GM18505 (cell line): Measurements from ENCODE around the gene MRRF.
"Not testable (repeated sequence)": the region's sequence is repeated elsewhere in the genome, so short reads cannot be mapped to it uniquely, and the experiment has no call there.

Experiments used
- ATAC-seq: cut with Tn5 transposase; IDR thresholded peaks from one replicate; pipeline ENCODE4 v1.9.1; 2021; ENCODE audit not compliant: unreplicated experiment
- POLR2A ChIP-seq: IDR thresholded peaks from 4 replicates; pipeline ENCODE4 v1.6.1; 2011; ENCODE audit warnings: borderline replicate concordance; ENCODE audit not compliant: insufficient read depth, insufficient read length; ENCODE audit errors: extremely low read depth

Gene MRRF

DNA sequence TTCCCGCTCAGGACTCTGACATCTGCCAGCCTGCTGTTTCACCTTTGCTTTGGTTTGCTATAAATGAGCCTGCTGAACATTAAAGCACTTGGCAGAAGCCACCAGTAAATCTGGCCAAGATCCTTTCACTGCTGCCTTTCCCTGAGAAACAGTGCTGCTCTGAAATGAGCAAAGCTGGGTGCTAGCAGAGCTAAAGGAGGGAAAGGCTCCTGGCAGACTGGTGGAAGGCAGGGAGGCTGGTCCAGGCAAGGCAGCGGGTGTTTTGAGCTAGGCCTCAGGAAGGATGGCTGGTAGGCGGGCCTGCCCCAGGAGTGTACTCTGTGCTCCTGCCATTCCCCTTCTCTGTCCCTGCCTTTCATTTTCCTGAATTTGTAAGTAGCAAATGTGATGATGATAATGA is 53.6 kb downstream of the MRRF start:
- TF ChIP-seq POLR2A, result no peak
- ATAC-seq, result no peak

DNA sequence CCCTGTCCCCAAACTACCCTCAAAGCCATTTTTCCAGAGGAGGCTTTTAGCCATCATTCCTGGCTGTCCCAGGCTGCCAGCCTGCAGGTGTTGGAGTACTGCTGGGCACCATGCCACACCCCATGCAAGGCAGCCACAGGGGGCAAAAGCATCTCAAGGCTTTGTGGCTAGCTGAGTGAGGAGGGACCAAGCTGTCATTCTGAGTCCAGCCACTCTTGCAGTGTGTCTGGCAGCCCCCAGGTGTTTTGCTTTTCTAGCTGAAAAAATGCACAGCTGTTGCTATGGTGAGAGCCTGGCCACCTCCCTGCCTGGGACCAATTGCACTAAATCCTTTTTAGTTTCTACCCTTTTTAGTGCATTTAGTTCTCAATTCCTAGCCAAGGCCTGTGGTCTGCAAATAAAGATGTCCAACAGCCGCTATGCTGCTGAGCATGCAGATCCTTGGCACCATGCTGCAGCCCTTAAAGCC is 55.8 kb downstream of the MRRF start:
- ATAC-seq, result no peak
- no peak for TF ChIP-seq POLR2A

GRCh38 chr9:122322553-122322952 is 57.9 kb downstream of the MRRF start:
- TF ChIP-seq POLR2A, result no peak
- ATAC-seq, result no peak

GRCh38 chr9:122324665-122325064 is 60.0 kb downstream of the MRRF start:
- not testable (repeated sequence) for ATAC-seq

- ATAC-seq, result no peak
- TF ChIP-seq POLR2A, result no peak
Observed at GRCh38 chr9:122325124-122325523, 60.4 kb downstream of the MRRF start.

GRCh38 chr9:122327175-122327574 is 62.5 kb downstream of the MRRF start:
- no peak for ATAC-seq
- TF ChIP-seq POLR2A, result no peak

- TF ChIP-seq POLR2A, result no peak
- ATAC-seq, result no peak
Observed at GRCh38 chr9:122329597-122329996, 64.9 kb downstream of the MRRF start.

DNA sequence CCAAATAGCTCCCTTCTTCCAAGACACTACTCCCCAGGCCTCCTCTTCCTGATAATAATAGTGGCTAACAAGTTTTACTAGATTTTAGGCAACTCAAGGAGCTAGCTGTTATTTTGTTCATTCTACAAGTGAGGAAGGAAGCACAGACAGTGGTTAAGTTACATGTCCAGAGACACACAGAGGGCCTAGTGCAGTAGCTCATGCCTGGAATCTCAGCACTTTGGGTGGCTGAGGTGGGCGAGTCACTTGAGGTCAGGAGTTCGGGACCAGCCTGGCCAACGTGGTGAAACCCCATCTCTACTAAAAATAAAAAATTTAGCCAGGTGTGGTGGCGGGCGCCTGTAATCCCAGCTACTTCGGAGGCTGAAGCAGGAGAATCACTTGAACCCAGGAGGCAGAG is 65.8 kb downstream of the MRRF start:
- ATAC-seq, result not testable (repeated sequence)

DNA sequence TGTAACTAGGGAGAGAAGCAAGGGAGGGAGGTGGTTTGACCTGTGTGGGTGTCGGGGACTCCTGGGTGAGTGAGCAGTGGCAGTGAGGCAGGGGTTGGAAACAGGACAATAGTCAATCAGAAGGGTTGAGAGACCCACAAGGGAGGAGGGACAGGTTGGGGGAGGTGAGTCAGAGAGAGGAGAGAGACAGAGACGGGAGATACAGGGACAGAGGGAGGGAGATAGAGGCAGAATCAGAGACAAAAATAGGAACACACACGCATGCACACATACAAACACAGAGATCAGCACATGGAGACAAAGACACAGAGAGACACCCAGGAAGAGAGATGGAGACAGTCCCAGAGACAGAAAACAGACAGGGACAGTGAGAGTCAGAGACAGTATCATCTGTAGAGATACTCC is 66.8 kb downstream of the MRRF start:
- ATAC-seq, result no peak
- no peak for TF ChIP-seq POLR2A

GRCh38 chr9:122332083-122332482 is 67.4 kb downstream of the MRRF start:
- no peak for TF ChIP-seq POLR2A
- no peak for ATAC-seq

GRCh38 chr9:122332644-122333043 is 68.0 kb downstream of the MRRF start:
- ATAC-seq, result no peak
- no peak for TF ChIP-seq POLR2A

GRCh38 chr9:122333169-122333808 is 68.6 kb downstream of the MRRF start:
- no peak for ATAC-seq

GRCh38 chr9:122334916-122335315 is 70.2 kb downstream of the MRRF start:
- ATAC-seq, result no peak
- TF ChIP-seq POLR2A, result no peak

More at GRCh38 chr9:122333169-122333808, 68.6 kb downstream of the MRRF start:
- TF ChIP-seq POLR2A, result no peak

DNA sequence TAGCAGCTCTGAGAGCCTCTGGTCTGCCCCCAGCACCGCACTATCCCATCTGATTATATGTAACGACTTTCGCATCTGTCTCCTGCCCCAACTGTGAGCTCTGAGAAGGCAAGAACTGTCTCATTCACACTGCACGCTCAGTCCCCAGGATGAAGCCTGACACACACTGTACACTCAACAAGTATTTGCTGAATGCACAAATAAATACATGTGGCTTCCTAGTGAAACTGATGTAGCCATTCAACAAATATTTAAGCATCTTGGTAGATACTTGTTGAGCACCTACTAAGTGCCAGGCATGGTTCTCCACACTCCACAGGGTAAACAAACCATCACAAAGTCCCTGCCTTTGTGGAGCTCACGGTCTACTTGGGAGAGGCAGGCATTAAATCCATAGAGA is 71.5 kb downstream of the MRRF start:
- TF ChIP-seq POLR2A, result no peak
- no peak for ATAC-seq
